HEK293 (cell line): ENCODE measurements around the gene TEPSIN.

Source experiments
- CTCF ChIA-PET: fragments of 350-600 bp; formaldehyde crosslinking; extraction: SDS; loops from one replicate; lab custom pipeline; 2021; ENCODE audit warnings: antibody characterized with exemption; lab: Yijun Ruan, JAX
- POLR2A ChIA-PET: fragments of 300-600 bp; formaldehyde crosslinking; extraction: SDS; loops from one replicate; lab custom pipeline; 2020; ENCODE audit warnings: antibody characterized with exemption, inconsistent platforms; lab: Yijun Ruan, JAX
- H3K27ac ChIP-seq: fragments of 200-500 bp; sonication (Bioruptor generic); 2 replicates; pipeline ENCODE4 v1.5.1; 2014; ENCODE audit warnings: low read depth, low read length, control low read depth, inconsistent platforms; ENCODE audit errors: extremely low read depth
- H3K36me3 ChIP-seq, 2 experiments: fragments of 200-500 bp in 1 of 2; sonication (Bioruptor generic) in 1 of 2; 1 replicate in 1 of 2; 2 replicates in 1 of 2; pipeline ENCODE4 v1.5.1; 2014 to 2017; ENCODE audit warnings: inconsistent platforms in 2 of 2, low read length in 2 of 2; ENCODE audit not compliant: control insufficient read depth in 2 of 2, insufficient read depth in 1 of 2
- H3K4me1 ChIP-seq: fragments of 200-500 bp; sonication (Bioruptor generic); 2 replicates; pipeline ENCODE4 v1.5.1; 2014; ENCODE audit warnings: mild to moderate bottlenecking, low read length, inconsistent platforms; ENCODE audit not compliant: control insufficient read depth, insufficient read depth
- H3K4me3 ChIP-seq: 2 replicates; pipeline ENCODE4 v1.5.1; 2011; ENCODE audit warnings: low read depth, mild to moderate bottlenecking, control low read depth, low read length, moderate library complexity
- H3K9me3 ChIP-seq: fragments of 200-500 bp; sonication (Bioruptor generic); 2 replicates; pipeline ENCODE4 v1.5.1; 2014; ENCODE audit warnings: low read depth, low read length, inconsistent platforms; ENCODE audit not compliant: control insufficient read depth, insufficient read depth
- KLF10 ChIP-seq: fragments of 450-650 bp; IDR thresholded peaks from 2 replicates; pipeline ENCODE4 v1.5.1; 2018; ENCODE audit warnings: missing biosample characterization, mild to moderate bottlenecking, missing genetic modification characterization
- MEIS1 ChIP-seq: sonication (generic); formaldehyde crosslinking; IDR thresholded peaks from 2 replicates; pipeline ENCODE4 v1.8.1; 2022; ENCODE audit warnings: missing genetic modification reagents, mild to moderate bottlenecking, borderline replicate concordance
- MZF1 ChIP-seq: fragments of 450-650 bp; formaldehyde crosslinking; IDR thresholded peaks from 2 replicates; pipeline ENCODE4 v1.5.1; 2017; ENCODE audit warnings: missing biosample characterization, missing genetic modification characterization, borderline replicate concordance
- REPIN1 ChIP-seq: fragments of 450-650 bp; formaldehyde crosslinking; IDR thresholded peaks from 2 replicates; pipeline ENCODE4 v1.5.1; 2017; ENCODE audit warnings: missing biosample characterization, missing genetic modification characterization, low read depth
- SP7 ChIP-seq: fragments of 450-650 bp; formaldehyde crosslinking; IDR thresholded peaks from 2 replicates; pipeline ENCODE4 v1.5.1; 2016; ENCODE audit warnings: missing biosample characterization, missing genetic modification characterization
- ZEB2 ChIP-seq: fragments of 450-650 bp; formaldehyde crosslinking; IDR thresholded peaks from 2 replicates; pipeline ENCODE4 v1.5.1; 2016; ENCODE audit warnings: missing biosample characterization, missing genetic modification characterization
- ZFP37 ChIP-seq: fragments of 450-650 bp; formaldehyde crosslinking; IDR thresholded peaks from 2 replicates; pipeline ENCODE4 v1.5.1; 2016; ENCODE audit warnings: missing biosample characterization, missing genetic modification characterization
- ZFP41 ChIP-seq: fragments of 450-650 bp; formaldehyde crosslinking; IDR thresholded peaks from 2 replicates; pipeline ENCODE4 v1.5.1; 2016; ENCODE audit warnings: missing biosample characterization, missing genetic modification characterization, borderline replicate concordance
- ZNF112 ChIP-seq: fragments of 450-650 bp; formaldehyde crosslinking; IDR thresholded peaks from 2 replicates; pipeline ENCODE4 v1.5.0; 2017; ENCODE audit warnings: missing biosample characterization, missing genetic modification characterization
- ZNF140 ChIP-seq: fragments of 450-650 bp; formaldehyde crosslinking; IDR thresholded peaks from 2 replicates; pipeline ENCODE4 v1.5.1; 2016; ENCODE audit warnings: missing biosample characterization, missing genetic modification characterization
- ZNF2 ChIP-seq: fragments of 450-650 bp; formaldehyde crosslinking; IDR thresholded peaks from 2 replicates; pipeline ENCODE4 v1.5.1; 2016; ENCODE audit warnings: missing biosample characterization, missing genetic modification characterization
- ZNF221 ChIP-seq: fragments of 450-650 bp; formaldehyde crosslinking; IDR thresholded peaks from 2 replicates; pipeline ENCODE4 v1.5.1; 2017; ENCODE audit warnings: missing biosample characterization, missing genetic modification characterization, borderline replicate concordance
- ZNF223 ChIP-seq: fragments of 450-650 bp; formaldehyde crosslinking; IDR thresholded peaks from 2 replicates; pipeline ENCODE4 v1.5.1; 2016; ENCODE audit warnings: missing biosample characterization, missing genetic modification characterization
- ZNF302 ChIP-seq: fragments of 450-650 bp; formaldehyde crosslinking; IDR thresholded peaks from 2 replicates; pipeline ENCODE4 v1.5.1; 2016; ENCODE audit warnings: missing biosample characterization, missing genetic modification characterization, low read depth
- ZNF335 ChIP-seq: fragments of 450-650 bp; formaldehyde crosslinking; conservative IDR thresholded peaks from 2 replicates; pipeline ENCODE4 v1.5.1; 2016; ENCODE audit warnings: missing biosample characterization, missing genetic modification characterization
- ZNF350 ChIP-seq: fragments of 450-650 bp; formaldehyde crosslinking; IDR thresholded peaks from 2 replicates; pipeline ENCODE4 v1.5.0; 2017; ENCODE audit warnings: missing biosample characterization, mild to moderate bottlenecking, missing genetic modification characterization
- ZNF426 ChIP-seq: fragments of 450-650 bp; formaldehyde crosslinking; IDR thresholded peaks from 2 replicates; pipeline ENCODE4 v1.5.1; 2017; ENCODE audit warnings: missing biosample characterization, missing genetic modification characterization, mild to moderate bottlenecking, inconsistent platforms, moderate library complexity
- ZNF433 ChIP-seq: fragments of 450-650 bp; formaldehyde crosslinking; IDR thresholded peaks from 2 replicates; pipeline ENCODE4 v1.5.1; 2016; ENCODE audit warnings: missing biosample characterization, missing genetic modification characterization, low read depth
- ZNF510 ChIP-seq: fragments of 450-650 bp; formaldehyde crosslinking; IDR thresholded peaks from 2 replicates; pipeline ENCODE4 v1.5.1; 2018; ENCODE audit warnings: mild to moderate bottlenecking, missing genetic modification characterization, missing biosample characterization; ENCODE audit not compliant: insufficient replicate concordance
- ZNF521 ChIP-seq: fragments of 450-650 bp; formaldehyde crosslinking; IDR thresholded peaks from 2 replicates; pipeline ENCODE4 v1.5.1; 2017; ENCODE audit warnings: missing biosample characterization, mild to moderate bottlenecking, missing genetic modification characterization
- ZNF585B ChIP-seq: fragments of 450-650 bp; formaldehyde crosslinking; IDR thresholded peaks from 2 replicates; pipeline ENCODE4 v1.5.1; 2016; ENCODE audit warnings: missing biosample characterization, missing genetic modification characterization
- ZNF596 ChIP-seq: fragments of 450-650 bp; IDR thresholded peaks from 2 replicates; pipeline ENCODE4 v1.5.0; 2018; ENCODE audit warnings: missing biosample characterization, mild to moderate bottlenecking, missing genetic modification characterization, moderate library complexity
- ZNF701 ChIP-seq: fragments of 450-650 bp; formaldehyde crosslinking; IDR thresholded peaks from 2 replicates; pipeline ENCODE4 v1.5.1; 2016; ENCODE audit warnings: missing biosample characterization, missing genetic modification characterization
- ZNF777 ChIP-seq: fragments of 450-650 bp; formaldehyde crosslinking; IDR thresholded peaks from 2 replicates; pipeline ENCODE4 v1.5.1; 2017; ENCODE audit warnings: missing biosample characterization, missing genetic modification characterization, borderline replicate concordance
- ZNF792 ChIP-seq: fragments of 450-650 bp; formaldehyde crosslinking; IDR thresholded peaks from 2 replicates; pipeline ENCODE4 v1.5.1; 2016; ENCODE audit warnings: missing biosample characterization, missing genetic modification characterization
- TF ChIP-seq, protein P1 (sequence below): fragments of 450-650 bp; formaldehyde crosslinking; IDR thresholded peaks from 2 replicates; pipeline ENCODE4 v1.5.1; 2016; ENCODE audit warnings: missing biosample characterization, missing genetic modification characterization
- TF ChIP-seq, protein P2 (sequence below): fragments of 450-650 bp; IDR thresholded peaks from 2 replicates; pipeline ENCODE4 v1.5.1; 2018; ENCODE audit warnings: missing biosample characterization, mild to moderate bottlenecking, missing genetic modification characterization
- TF ChIP-seq, protein P3 (sequence below): fragments of 450-650 bp; formaldehyde crosslinking; IDR thresholded peaks from 2 replicates; pipeline ENCODE4 v1.5.1; 2017; ENCODE audit warnings: missing biosample characterization, missing genetic modification characterization
- TF ChIP-seq, protein P4 (sequence below): fragments of 450-650 bp; formaldehyde crosslinking; IDR thresholded peaks from 2 replicates; pipeline ENCODE4 v1.5.1; 2016; ENCODE audit warnings: missing biosample characterization, missing genetic modification characterization, borderline replicate concordance

The TEPSIN gene

DNA sequence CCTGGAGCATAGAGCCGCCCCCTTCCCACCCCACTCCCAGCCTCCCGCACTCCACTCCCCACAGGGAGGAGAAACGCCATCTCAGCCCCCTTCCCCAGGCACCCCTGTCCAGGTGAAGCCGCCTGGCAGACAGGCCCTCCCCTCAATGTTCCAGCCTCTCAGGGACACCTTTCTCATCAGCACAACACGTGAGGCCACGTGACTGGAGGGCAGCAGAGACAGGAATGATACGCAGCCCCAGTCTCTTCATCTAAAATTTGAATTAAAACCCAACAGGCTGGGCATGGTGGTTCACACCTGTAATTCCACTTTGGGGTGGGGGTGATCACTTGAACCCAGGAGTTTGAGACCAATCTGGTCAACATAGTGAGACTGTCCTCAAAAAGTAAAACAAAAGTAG, 52.7 kb downstream of the TEPSIN start (continued):
- TF ChIP-seq, protein P1, sequence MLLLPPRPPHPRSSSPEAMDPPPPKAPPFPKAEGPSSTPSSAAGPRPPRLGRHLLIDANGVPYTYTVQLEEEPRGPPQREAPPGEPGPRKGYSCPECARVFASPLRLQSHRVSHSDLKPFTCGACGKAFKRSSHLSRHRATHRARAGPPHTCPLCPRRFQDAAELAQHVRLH (tag by site-specific recombination) = no peak
- TF ChIP-seq KLF10 (tag by site-specific recombination) (no peak), ZNF701 (tag by site-specific recombination) (no peak), ZFP37 (no peak), ZNF350 (tag by site-specific recombination) (no peak), ZNF777 (tag by site-specific recombination) (no peak), ZEB2 (tag by site-specific recombination) (no peak)
- TF ChIP-seq, protein P2, sequence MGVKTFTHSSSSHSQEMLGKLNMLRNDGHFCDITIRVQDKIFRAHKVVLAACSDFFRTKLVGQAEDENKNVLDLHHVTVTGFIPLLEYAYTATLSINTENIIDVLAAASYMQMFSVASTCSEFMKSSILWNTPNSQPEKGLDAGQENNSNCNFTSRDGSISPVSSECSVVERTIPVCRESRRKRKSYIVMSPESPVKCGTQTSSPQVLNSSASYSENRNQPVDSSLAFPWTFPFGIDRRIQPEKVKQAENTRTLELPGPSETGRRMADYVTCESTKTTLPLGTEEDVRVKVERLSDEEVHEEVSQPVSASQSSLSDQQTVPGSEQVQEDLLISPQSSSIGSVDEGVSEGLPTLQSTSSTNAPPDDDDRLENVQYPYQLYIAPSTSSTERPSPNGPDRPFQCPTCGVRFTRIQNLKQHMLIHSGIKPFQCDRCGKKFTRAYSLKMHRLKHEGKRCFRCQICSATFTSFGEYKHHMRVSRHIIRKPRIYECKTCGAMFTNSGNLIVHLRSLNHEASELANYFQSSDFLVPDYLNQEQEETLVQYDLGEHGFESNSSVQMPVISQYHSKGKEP (tag by site-specific recombination) = no peak
- TF ChIP-seq, protein P3, sequence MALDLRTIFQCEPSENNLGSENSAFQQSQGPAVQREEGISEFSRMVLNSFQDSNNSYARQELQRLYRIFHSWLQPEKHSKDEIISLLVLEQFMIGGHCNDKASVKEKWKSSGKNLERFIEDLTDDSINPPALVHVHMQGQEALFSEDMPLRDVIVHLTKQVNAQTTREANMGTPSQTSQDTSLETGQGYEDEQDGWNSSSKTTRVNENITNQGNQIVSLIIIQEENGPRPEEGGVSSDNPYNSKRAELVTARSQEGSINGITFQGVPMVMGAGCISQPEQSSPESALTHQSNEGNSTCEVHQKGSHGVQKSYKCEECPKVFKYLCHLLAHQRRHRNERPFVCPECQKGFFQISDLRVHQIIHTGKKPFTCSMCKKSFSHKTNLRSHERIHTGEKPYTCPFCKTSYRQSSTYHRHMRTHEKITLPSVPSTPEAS = no peak

DNA sequence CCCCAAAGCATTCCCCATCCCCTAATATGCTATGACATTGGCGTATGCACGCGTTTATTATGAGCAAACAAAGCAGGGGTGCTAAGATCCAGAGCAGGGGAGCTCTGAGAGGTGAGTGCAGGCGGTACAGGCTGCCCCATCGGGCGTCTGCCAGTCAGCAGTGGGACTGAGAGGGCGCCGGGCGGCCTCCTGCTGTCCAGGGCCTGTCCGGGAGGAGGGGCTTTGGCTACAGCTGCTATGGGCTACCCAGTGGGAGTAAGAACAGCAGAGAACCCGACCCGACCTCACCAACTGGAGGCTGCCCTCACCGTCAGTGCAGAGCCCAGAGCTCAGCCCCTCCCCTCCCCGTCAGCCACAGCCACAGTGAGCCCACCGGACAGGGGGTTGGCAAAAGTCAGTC, 54.3 kb downstream of the TEPSIN start:
- H3K4me1 ChIP-seq = no peaks in the 10 kb centered on the region
- POLR2A ChIA-PET = interaction anchor here (0.8 kb wide), 1 partner anchor 42 kb away, joined by 3 read pairs; no protein-coding TSS in a partner anchor
- peaks cover 0 to 13% of the 10 kb centered on the region in 2 experiments; a peak in 1 of 3 replicates for H3K36me3 ChIP-seq
- no peak for TF ChIP-seq ZNF2
- CTCF ChIA-PET = interaction anchor here (1.2 kb wide), 1 partner anchor 16 kb away, joined by 3 read pairs; no protein-coding TSS in a partner anchor
- H3K9me3 ChIP-seq = no peaks in the 10 kb centered on the region
- H3K4me3 ChIP-seq = no peak overlapping the region
- H3K27ac ChIP-seq = no peak overlapping the region

DNA sequence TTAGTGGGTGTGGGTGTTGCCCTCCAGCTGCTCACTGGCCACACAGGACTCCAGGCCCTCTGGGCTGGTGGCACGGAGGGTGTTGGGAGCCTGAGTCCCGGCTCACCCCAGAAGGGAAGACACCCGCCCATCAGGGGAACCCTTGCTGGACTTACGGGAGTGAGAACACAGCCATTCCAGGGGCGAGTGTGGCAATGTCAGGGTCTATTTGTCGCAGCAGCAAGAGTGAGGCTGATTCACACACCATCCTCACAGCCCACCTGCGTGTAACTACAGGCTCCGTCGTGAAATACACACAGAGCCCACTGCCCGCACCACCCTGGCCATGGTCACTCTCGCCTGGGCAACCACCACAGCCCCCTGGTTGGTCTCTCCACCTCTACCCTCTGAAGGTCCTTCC, 55.0 kb downstream of the TEPSIN start:
- Histone ChIP-seq H3K27ac (no peak overlapping the region), H3K9me3 (no peaks in the 10 kb centered on the region), H3K4me3 (no peak overlapping the region), H3K36me3 (peaks cover 0 to 6% of the 10 kb centered on the region in 2 experiments; a peak in 1 of 3 replicates), H3K4me1 (no peaks in the 10 kb centered on the region)
- ChIA-PET POLR2A (no interaction called here), CTCF (no interaction called here)
- TF ChIP-seq, protein P4, sequence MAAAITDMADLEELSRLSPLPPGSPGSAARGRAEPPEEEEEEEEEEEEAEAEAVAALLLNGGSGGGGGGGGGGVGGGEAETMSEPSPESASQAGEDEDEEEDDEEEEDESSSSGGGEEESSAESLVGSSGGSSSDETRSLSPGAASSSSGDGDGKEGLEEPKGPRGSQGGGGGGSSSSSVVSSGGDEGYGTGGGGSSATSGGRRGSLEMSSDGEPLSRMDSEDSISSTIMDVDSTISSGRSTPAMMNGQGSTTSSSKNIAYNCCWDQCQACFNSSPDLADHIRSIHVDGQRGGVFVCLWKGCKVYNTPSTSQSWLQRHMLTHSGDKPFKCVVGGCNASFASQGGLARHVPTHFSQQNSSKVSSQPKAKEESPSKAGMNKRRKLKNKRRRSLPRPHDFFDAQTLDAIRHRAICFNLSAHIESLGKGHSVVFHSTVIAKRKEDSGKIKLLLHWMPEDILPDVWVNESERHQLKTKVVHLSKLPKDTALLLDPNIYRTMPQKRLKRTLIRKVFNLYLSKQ (tag by site-specific recombination) = no peak
- TF ChIP-seq ZFP37 (no peak), ZNF596 (tag by site-specific recombination) (no peak), ZNF510 (tag by site-specific recombination) (no peak), REPIN1 (no peak), ZNF221 (tag by site-specific recombination) (no peak)
- TF ChIP-seq, all 188 proteins: peak for 0

DNA sequence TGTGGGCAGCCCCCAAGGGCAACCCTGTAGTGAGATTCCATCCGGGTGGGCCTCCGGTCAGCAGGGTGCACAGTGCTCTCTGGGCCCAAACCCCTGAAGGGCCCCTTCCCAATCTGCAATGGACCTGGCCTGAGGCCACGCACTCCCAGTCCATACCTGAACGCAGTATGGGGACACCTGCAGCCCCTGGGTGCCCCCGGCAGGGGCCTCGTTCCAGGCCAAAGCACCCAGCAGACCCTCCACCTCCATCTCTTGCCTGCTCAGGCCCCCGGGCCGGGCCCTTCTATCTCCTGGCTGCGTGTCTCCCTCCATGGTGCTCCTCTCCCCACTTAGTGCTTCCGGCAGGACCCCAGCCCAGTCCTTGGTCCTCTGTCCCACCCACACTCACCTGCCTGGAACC, 55.5 kb downstream of the TEPSIN start:
- H3K4me3 ChIP-seq = no peak overlapping the region
- H3K9me3 ChIP-seq = no peaks in the 10 kb centered on the region
- H3K36me3 ChIP-seq = peaks cover 0 to under 1% of the 10 kb centered on the region in 2 experiments; a peak in 1 of 3 replicates
- H3K4me1 ChIP-seq = no peaks in the 10 kb centered on the region
- no peak overlapping the region for H3K27ac ChIP-seq
- ChIA-PET POLR2A (no interaction called here), CTCF (no interaction called here)
- TF ChIP-seq MEIS1 (CRISPR knock-in tag) = no peak
- no peak for TF ChIP-seq ZNF335 (tag by site-specific recombination)
- no peak for TF ChIP-seq ZNF521 (tag by site-specific recombination)
- TF ChIP-seq ZFP41 (tag by site-specific recombination) = no peak
- TF ChIP-seq ZNF433 = no peak
- TF ChIP-seq ZNF223 (tag by site-specific recombination) = no peak
- no peak for TF ChIP-seq ZNF302 (tag by site-specific recombination)
- no peak for TF ChIP-seq ZNF112
- TF ChIP-seq ZNF140 (tag by site-specific recombination) = no peak
- TF ChIP-seq ZNF792 = no peak
- no peak for TF ChIP-seq SP7
- no peak for TF ChIP-seq ZNF585B (tag by site-specific recombination)
- no peak for TF ChIP-seq ZNF426 (tag by site-specific recombination)
- no peak for TF ChIP-seq MZF1
